HG02943 (cell line): ENCODE results near the gene CAD.
A peak's percentile ranks its signal among the peaks of the same experiment; 100 is the strongest.
"Not testable (repeated sequence)": the region's sequence is repeated elsewhere in the genome, so short reads cannot be mapped to it uniquely, and the experiment has no call there.

Experiments used
- ATAC-seq: cut with Tn5 transposase; IDR thresholded peaks from one replicate; pipeline ENCODE4 v1.9.1; 2021; ENCODE audit warnings: mild to moderate bottlenecking, low read depth, moderate library complexity; ENCODE audit not compliant: unreplicated experiment

Gene CAD

DNA sequence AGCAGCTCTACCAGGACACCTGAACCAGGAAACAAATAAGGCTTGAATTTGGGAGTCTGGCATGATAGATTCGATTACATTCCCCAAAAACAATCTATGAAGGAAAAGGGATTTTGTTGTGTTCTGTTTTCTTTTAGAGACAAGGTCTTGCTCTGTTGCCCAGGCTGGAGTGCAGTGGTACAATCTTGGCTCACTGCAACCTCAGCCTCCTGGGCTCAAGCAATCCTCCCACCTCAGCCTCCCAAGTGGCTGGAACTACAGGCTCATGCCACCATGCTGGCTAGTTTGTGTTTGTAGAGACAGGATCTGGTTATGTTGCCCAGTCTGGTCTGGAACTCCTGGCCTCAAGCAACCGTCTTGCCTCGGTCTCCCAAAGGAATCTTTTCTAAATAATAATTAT lies 19.1 kb upstream of the CAD start:
- ATAC-seq = not testable (repeated sequence)

DNA sequence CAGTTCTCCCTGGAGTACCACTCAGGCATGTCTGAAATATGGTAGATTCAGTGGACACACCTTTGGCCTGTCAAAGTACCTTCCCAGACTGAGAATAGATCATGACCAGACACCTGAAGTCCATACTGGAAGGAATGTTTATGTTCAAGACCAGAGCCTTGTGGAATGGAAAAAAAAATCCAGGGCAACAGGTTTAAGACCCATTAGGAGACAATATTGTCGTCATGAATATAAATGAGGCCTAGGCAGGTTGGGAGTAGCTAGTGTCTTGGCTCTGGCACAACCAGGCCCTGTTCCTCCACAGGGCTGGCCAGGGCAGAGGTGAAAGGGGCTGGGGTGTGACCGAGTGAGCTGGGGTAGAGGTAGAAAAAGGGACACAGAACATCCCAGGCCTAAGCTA lies 18.5 kb upstream of the CAD start:
- no peak for ATAC-seq

DNA sequence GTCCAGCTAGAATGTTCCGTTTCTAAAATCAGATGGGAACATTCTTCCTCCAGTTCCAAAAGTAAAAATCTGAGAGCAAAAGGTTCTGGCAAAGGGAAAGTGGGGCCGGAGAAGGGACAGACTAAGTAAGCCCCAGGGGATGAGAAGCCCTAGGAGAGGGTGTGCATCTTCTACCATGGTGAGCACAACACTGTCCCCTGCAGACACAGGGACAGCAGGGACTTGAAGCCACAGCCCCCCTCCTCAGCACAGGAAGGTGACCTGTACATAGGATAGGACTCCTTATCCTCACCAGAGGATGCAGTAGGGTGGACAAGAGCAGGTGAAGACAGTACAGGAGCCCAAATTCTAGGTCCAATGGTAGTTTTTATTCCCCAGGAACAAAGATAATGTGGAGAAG lies 17.9 kb upstream of the CAD start:
- no peak for ATAC-seq

- no peak for ATAC-seq
These were observed 15.5 kb upstream of the CAD start for GRCh38 chr2:27201675-27202074.

GRCh38 chr2:27202854-27203253 lies 14.3 kb upstream of the CAD start:
- ATAC-seq = no peak

DNA sequence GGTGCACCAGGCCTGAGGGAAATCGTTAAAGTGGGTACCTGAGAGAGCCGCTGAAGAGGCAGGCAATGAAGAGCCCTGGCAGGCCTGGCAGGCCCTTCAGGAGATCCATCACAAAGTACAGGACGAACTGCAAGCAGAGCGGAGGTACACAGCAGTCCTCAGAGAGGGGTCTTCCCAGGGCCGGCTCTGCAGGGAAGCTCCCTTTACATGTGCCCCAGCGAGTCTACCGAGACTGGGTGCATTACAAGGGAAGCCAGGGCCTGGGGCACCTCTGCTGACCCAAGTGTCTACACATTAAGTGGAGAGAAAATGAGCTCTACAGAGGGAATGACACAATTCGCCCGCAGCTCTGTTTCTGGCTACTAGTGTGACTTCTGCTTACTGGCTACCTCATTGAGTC lies 13.4 kb upstream of the CAD start:
- no peak for ATAC-seq

GRCh38 chr2:27204566-27204965 lies 12.6 kb upstream of the CAD start:
- ATAC-seq = no peak

- ATAC-seq = no peak
These were observed 12.0 kb upstream of the CAD start for GRCh38 chr2:27205206-27205605.

- ATAC-seq = no peak
These were observed 10.8 kb upstream of the CAD start for GRCh38 chr2:27206346-27206745.

GRCh38 chr2:27208486-27209050 lies 8.6 kb upstream of the CAD start:
- no peak for ATAC-seq

- ATAC-seq = no peak
These were observed 7.4 kb upstream of the CAD start for GRCh38 chr2:27209621-27210401.

DNA sequence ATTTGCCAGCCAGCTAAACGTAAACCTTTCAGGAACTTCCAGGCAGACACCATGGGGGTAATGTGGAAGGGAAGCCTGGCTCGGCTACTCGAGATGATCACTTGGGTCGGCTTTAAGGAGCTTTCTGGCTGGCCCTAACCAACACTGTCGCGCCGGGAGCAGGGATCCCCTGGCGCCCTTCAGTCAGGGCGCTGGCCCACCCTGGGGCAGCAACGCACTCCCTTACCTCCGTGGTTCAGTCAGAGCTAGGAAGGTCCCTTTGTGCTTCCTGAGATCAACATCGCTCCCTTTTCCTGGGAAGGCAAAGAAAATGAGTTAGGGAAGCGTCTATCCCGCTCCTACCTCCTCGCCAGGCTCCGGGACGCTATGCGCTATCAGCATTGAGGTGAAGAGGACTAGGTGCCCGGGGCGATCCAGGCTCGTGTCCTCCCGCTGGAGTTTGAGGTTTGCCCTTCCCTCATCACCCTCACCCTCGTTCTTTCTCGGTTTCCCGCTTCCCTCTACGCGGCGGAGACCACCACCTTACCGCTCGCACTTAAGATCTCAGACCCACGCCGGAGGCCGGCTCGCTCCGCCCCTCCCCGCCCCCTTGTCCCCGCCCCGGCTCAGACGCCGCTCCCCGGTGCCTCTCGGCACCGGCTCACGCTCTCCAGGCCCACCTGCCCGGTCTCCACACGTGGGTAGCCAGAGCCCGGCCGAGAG lies 5.8 kb upstream of the CAD start:
- peak; percentile 20 for ATAC-seq

DNA sequence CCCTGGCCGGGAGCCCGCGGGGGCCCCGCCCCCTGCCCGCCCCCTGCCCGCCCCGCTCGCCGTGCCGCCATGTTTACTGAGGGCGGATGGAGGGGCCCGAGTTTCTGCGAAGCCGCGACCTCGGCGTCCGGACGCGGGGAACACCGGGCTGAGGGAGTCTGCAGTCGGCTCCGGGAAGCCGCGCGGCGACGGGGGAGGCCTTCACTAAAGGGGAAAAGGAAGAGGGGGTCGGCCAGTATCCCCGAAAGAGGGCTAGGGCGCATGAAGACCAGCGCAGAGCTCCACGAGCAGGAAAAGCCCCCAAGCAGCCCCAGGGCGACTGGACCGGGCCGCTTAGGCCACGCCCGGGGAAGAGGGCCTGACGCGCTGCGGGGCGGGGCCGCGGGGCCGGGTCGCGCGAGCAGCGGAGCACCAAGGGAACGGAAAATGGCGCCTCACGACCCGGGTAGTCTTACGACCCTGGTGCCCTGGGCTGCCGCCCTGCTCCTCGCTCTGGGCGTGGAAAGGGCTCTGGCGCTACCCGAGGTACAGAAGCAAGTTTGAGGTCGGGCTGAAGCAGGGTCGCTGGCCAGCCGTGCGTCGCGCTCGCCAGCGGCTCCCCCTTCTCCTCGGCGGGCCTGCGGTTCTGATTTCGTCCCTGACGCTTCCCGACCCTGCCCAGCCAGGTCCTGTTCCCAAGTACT lies 5.1 kb upstream of the CAD start, which contains the start of the genes ATRAID and SLC5A6:
Gene ATRAID, plus strand, starts transcription at position 99 of the 683 bp plus-strand sequence. Its CDS starts 328 bp downstream, at position 427.
Gene SLC5A6, minus strand, starts transcription at position 326 of the 683 bp plus-strand sequence. CDS start 4,618 bp downstream, outside the sequence.
- ATAC-seq = peak; percentile 77

DNA sequence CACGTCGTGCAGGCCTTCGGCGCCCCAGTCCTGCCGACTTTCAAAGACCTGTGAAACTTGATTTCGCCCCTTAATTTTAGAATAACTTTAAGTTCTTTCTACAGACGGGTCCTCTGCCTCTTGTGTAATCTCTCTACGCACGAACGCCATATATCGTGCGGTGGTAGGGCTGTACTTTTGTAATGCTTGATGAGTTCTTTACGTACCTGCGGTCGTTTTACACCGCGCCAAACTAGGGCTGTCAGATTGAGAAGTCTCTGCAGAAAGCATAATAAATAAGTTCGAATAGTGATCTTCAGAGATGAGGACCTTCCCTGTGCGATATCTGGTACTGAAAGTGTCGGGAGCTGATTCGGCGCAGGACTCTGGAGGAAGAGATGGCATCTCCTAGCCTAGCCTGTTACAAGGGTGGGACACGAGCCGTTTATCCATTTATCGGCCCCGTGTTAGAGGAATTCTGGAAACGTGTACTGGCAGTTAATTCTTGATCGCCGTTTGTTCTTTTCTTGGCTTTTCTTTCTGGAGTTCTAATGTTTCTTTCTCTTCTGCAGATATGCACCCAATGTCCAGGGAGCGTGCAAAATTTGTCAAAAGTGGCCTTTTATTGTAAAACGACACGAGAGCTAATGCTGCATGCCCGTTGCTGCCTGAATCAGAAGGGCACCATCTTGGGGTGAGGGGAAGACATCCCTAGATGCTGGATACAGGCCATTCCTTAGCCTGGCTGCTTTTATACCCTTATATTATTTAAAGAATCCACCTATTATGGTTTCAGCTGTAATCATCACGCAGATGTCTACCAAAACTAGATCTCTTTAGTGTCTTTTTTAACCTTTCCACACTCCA lies 4.3 kb upstream of the CAD start:
- peak; percentile 11 for ATAC-seq

GRCh38 chr2:27214941-27215340 lies 2.2 kb upstream of the CAD start:
- ATAC-seq = no peak

- no peak for ATAC-seq
These were observed 592 bp upstream of the CAD start for GRCh38 chr2:27216416-27217137.

GRCh38 chr2:27218614-27219013 lies 1.4 kb downstream of the CAD start:
- ATAC-seq = no peak

DNA sequence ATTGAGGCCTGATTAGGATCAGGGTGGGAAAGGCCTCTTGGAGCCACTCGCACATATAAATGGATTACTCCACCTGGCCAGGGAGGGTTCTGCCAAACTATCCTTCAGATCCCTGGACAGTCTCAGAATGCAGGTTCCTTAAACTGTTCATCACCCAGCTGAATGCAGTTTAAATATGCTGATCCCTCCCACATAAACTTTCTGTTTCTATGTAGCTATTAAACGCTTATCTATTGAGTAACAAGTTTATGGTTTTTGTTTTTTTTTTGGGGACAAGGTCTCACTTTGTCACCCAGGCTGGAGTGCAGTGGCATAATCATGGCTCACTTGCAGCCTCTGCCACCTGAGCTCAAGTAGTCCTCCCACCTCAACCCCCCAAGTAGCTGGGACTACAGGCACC lies 1.9 kb downstream of the CAD start:
- ATAC-seq = no peak

DNA sequence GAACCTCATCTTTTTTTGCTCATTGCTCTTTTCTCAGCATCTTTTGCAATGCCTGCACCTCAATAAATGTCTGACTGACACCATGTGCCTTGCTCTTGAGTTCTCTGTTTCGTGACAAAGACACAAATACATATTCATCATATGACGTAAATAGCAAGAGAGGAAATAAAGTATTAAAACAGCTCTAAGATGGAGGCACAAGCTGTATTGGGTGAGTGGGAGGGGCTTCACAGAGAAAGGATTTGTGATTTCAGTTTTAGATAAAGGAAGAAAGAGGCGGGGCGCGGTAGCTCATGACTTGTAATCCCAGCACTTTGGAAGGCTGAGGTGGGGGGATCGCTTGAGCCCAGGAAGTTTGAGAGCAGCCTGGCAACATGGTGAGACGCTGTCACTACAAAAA lies 2.9 kb downstream of the CAD start:
- no peak for ATAC-seq
